Stomach (tissue), 4 donors: ENCODE results near the gene UAP1L1.

Experiments used
- CTCF ChIP-seq, 7 experiments: fragments of 450-650 bp in 4 of 7; fragments of 200-600 bp in 3 of 7; sonication (generic) in 3 of 7; IDR thresholded peaks; one replicate each; pipeline ENCODE4 v1.5.1; 2016 to 2019; ENCODE audit warnings: antibody characterized with exemption in 7 of 7, control low read depth in 2 of 7, mild to moderate bottlenecking in 1 of 7
- EP300 ChIP-seq: sonication (generic); formaldehyde crosslinking; IDR thresholded peaks from one replicate; pipeline ENCODE4 v1.6.1; 2017; ENCODE audit warnings: antibody characterized with exemption
- POLR2AphosphoS5 ChIP-seq, 3 donors: sonication (generic); formaldehyde crosslinking; IDR thresholded peaks; one replicate each; pipeline ENCODE4 v1.6.1; 2016; ENCODE audit warnings: antibody characterized with exemption in 3 of 3

- TF ChIP-seq CTCF (IDR thresholded peaks at IDR 0.05) (no peak), POLR2AphosphoS5 (IDR thresholded peaks at IDR 0.05) (no peak), EP300 (no peak)
Observed at GRCh38 chr9:137123468-137123837, 46.1 kb downstream of the UAP1L1 start.
